Lung (tissue), 12 donors: Measurements from ENCODE around the gene RTP5. TPM values are rescaled to one million over a fixed set of nuclear protein-coding genes. Genes with fewer than 3 reads are reported as not detected.

Experiments
- ATAC-seq: fragments of 200-7000 bp; cut with Tn5 transposase; one replicate; pipeline ENCODE4 v1.9.1; 2020; ENCODE audit warnings: moderate number of reproducible peaks; ENCODE audit not compliant: insufficient read depth, low FRiP score
- DNase-seq, 3 donors: peaks; one replicate each; pipeline ENCODE4 v3.0.0-alpha.2; 2013 to 2017
- H3K27ac ChIP-seq, 2 donors: one replicate each; pipeline ENCODE4 v1.5.1; 2013; ENCODE audit warnings: mild to moderate bottlenecking in 2 of 2, moderate library complexity in 2 of 2, control low read depth in 1 of 2, inconsistent platforms in 1 of 2, low read depth in 1 of 2, low read length in 1 of 2
- H3K27me3 ChIP-seq, 3 donors: one replicate each; pipeline ENCODE4 v1.5.1; 2013; ENCODE audit warnings: low read length in 2 of 3; ENCODE audit not compliant: control insufficient read depth in 3 of 3, insufficient read depth in 3 of 3
- H3K36me3 ChIP-seq, 4 donors: one replicate each; pipeline ENCODE4 v1.5.1; 2013; ENCODE audit warnings: low read length in 4 of 4, mild to moderate bottlenecking in 1 of 4, moderate library complexity in 1 of 4; ENCODE audit not compliant: control insufficient read depth in 4 of 4, insufficient read depth in 4 of 4
- H3K4me1 ChIP-seq, 5 donors: one replicate each; pipeline ENCODE4 v1.5.1; 2013; ENCODE audit warnings: low read length in 5 of 5, mild to moderate bottlenecking in 2 of 5, moderate library complexity in 1 of 5; ENCODE audit not compliant: control insufficient read depth in 5 of 5, insufficient read depth in 5 of 5
- H3K4me3 ChIP-seq: one replicate; pipeline ENCODE4 v1.5.1; 2013; ENCODE audit warnings: mild to moderate bottlenecking, control low read depth, moderate library complexity
- H3K9ac ChIP-seq, 2 donors: one replicate each; pipeline ENCODE4 v1.5.1; 2013; ENCODE audit warnings: low read length in 2 of 2, control low read depth in 1 of 2; ENCODE audit not compliant: insufficient read depth in 1 of 2
- H3K9me3 ChIP-seq, 4 donors: one replicate each; pipeline ENCODE4 v1.5.1; 2013; ENCODE audit warnings: low read length in 3 of 4, mild to moderate bottlenecking in 1 of 4, moderate library complexity in 1 of 4; ENCODE audit not compliant: control insufficient read depth in 4 of 4, insufficient read depth in 3 of 4
- CTCF ChIP-seq: IDR thresholded peaks from 2 replicates; pipeline ENCODE4 v1.5.1; 2012; ENCODE audit warnings: mild to moderate bottlenecking; ENCODE audit errors: control extremely low read depth, extremely low read depth
- WGBS, 2 donors: extraction: QIAGEN DNeasy Blood & Tissue Kit; methylation state at CpG; one replicate each; pipeline ENCODE4 v1.1.7; 2013; 5-methylcytosine and 5-hydroxymethylcytosine counted together
- polyA plus RNA-seq, 2 donors: library from polyadenylated mRNA; stranded (reverse); fragments of 200-250 nt; gene quantifications; one replicate each; pipeline ENCODE4 v1.2.1, GENCODE V29; 2013
- total RNA-seq, 2 donors: library from RNA; depleted of rRNA in 1 of 2; stranded (reverse); fragments of >200 nt in 1 of 2; gene quantifications; one replicate each; pipeline ENCODE4 v1.2.1, GENCODE V29; 2014 to 2021
- donor health status: control.
- donor health status: control.
- donor health status: Bipolar disorder and iron deficiency.
- donor health status: healthy.
- donor health status: DM: yes; HTN: yes; CAD: no.

The RTP5 gene
- total and polyA plus RNA-seq, 4 donors = 0.08 to 0.13 (median 0.09) TPM; not detected in 1

GRCh38 chr2:241848761-241849615 is 20.5 kb upstream of the RTP5 start:
- DNase-seq (peak in 1 of 3 donors; percentile 10), ATAC-seq (no peak)
- peaks cover 0 to 9% (median 0%) of the 10 kb centered on the region in 5 donors for H3K4me1 ChIP-seq
- no peak for TF ChIP-seq CTCF
- H3K9ac ChIP-seq = no peak overlapping the region
- 91 to 94% methylated on average over 39 of the region's 39 CpGs for WGBS, 2 donors
- H3K9me3 ChIP-seq = no peaks in the 10 kb centered on the region
- H3K27me3 ChIP-seq = peaks cover 4 to 8% (median 5%) of the 10 kb centered on the region in 3 donors
- no peaks in the 10 kb centered on the region for H3K36me3 ChIP-seq
- no peak overlapping the region for H3K27ac ChIP-seq
- no peak overlapping the region for H3K4me3 ChIP-seq

GRCh38 chr2:241849616-241850543 is 19.6 kb upstream of the RTP5 start:
- peaks cover 4 to 7% (median 5%) of the 10 kb centered on the region in 3 donors for H3K27me3 ChIP-seq
- TF ChIP-seq CTCF = no peak
- WGBS, 2 donors = 89 to 90% methylated on average over 13 to 16 of the region's 16 CpGs
- H3K27ac ChIP-seq = no peak overlapping the region
- DNase-seq = no peak
- H3K9ac ChIP-seq = no peak overlapping the region
- no peak for ATAC-seq
- H3K9me3 ChIP-seq = no peaks in the 10 kb centered on the region
- peaks cover 0 to 7% (median 0%) of the 10 kb centered on the region in 5 donors for H3K4me1 ChIP-seq
- H3K4me3 ChIP-seq = no peak overlapping the region
- H3K36me3 ChIP-seq = no peaks in the 10 kb centered on the region

- H3K4me1 ChIP-seq = peaks cover 0 to 5% (median 0%) of the 10 kb centered on the region in 5 donors
- peak in 1 of 3 donors; percentile 11 for DNase-seq
- H3K36me3 ChIP-seq = no peaks in the 10 kb centered on the region
- H3K9me3 ChIP-seq = no peaks in the 10 kb centered on the region
- TF ChIP-seq CTCF = no peak
- WGBS, 2 donors = 91 to 92% methylated on average over 27 of the region's 27 CpGs
- no peak overlapping the region for H3K9ac ChIP-seq
- H3K27me3 ChIP-seq = peaks cover 0 to 5% (median 4%) of the 10 kb centered on the region in 3 donors
- no peak overlapping the region for H3K4me3 ChIP-seq
- no peak for ATAC-seq
- H3K27ac ChIP-seq = no peak overlapping the region
Observed at GRCh38 chr2:241850544-241851324, 18.8 kb upstream of the RTP5 start.
